HTR-8/SVneo (cell line): ENCODE data around the gene TUT1.
"Not testable (repeated sequence)": the region's sequence is repeated elsewhere in the genome, so short reads cannot be mapped to it uniquely, and the experiment has no call there.

Experiments
- DNase-seq: peaks from one replicate; pipeline ENCODE4 v3.0.0; 2011; ENCODE audit warnings: low spot score, mixed read lengths; ENCODE audit not compliant: insufficient read length
- FAIRE-seq: peaks from 2 replicates; lab custom pipeline; 2011; peaks lifted over from hg19 to GRCh38; lab: Jason Lieb, UNC

The TUT1 gene

GRCh38 chr11:62559626-62560025 is 31.7 kb downstream of the TUT1 start:
- DNase-seq, FAIRE-seq: not testable (repeated sequence)

- FAIRE-seq = no peak
- no peak for DNase-seq
Measured at GRCh38 chr11:62559204-62559603, 32.1 kb downstream of the TUT1 start.

- FAIRE-seq = no peak
- no peak for DNase-seq
Measured at GRCh38 chr11:62558669-62559068, 32.7 kb downstream of the TUT1 start.

- DNase-seq (no peak), FAIRE-seq (no peak)
Measured at GRCh38 chr11:62556875-62557631, 34.3 kb downstream of the TUT1 start.

GRCh38 chr11:62556108-62556874 is 35.0 kb downstream of the TUT1 start:
- peak; percentile 92 for DNase-seq

DNA sequence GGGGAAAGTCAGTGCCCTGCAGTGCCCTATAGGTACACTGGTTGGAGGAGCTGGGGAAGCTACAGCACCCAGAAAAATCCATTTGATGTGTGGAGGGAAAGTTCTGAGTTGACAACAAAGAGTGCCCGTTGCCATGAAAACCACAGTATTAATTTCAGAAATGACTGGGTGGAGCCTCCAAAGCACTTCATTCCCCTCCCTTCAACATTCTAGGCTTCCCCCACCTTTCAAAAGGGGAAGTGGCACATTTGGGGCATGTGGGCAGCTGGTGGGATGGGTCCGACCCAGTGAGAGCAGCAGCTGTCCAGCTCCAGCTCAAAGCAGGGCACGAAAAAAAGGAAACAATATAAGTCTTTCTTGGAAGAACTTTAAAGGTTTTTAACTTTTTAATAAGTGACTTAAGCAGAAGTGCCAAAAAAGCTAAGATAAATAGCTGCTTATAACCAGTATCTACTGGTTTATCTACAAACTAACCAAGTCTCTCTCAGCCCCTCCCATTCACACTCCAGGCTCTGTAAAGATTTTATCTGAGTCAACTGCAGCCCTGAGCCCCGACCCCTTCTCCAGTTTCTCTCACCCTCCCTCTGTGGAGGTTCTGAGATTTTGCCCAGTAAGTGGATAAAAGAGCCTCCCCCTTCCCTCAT is 35.7 kb downstream of the TUT1 start:
- no peak for FAIRE-seq
- DNase-seq = no peak

More at GRCh38 chr11:62556108-62556874, 35.0 kb downstream of the TUT1 start:
- FAIRE-seq = no peak

DNA sequence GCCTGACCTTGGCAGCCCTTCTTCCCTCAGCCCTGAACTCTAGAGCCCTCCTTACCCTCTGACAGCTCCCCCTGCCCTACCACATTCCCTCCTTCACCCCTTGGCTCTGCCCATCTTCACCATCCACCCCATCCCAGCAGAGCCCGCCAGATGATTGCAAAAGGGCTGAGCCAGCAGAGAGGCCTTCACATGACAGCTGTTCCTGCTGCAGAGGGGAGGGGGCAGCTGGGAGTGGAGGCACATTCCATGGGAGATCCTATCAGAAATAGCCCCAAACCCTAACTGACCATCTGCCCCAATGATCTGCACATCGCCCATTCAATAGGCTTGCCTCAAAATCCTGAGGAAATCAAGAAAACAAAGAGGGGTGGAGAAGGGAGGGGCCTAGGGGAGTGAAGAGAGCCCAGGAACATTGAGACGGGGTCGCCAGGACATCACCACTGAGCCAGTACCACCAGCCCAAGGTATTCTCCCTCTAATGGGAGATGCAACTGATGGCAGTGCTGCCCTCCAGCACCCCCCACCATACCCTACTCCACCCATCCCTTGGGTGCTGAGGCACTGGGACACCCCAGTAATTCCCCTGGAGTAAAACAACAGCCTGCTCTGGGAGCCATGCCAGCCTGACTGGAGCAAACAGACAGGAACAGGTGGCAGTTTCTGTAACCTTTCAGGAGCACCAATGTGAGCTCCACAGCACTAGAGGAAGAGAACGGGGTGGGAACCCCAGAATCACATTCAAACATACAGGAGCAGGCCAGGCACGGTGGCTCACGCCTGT is 36.7 kb downstream of the TUT1 start:
- FAIRE-seq = no peak
- no peak for DNase-seq

GRCh38 chr11:62553839-62554361 is 37.4 kb downstream of the TUT1 start:
- FAIRE-seq (no peak), DNase-seq (no peak)

DNA sequence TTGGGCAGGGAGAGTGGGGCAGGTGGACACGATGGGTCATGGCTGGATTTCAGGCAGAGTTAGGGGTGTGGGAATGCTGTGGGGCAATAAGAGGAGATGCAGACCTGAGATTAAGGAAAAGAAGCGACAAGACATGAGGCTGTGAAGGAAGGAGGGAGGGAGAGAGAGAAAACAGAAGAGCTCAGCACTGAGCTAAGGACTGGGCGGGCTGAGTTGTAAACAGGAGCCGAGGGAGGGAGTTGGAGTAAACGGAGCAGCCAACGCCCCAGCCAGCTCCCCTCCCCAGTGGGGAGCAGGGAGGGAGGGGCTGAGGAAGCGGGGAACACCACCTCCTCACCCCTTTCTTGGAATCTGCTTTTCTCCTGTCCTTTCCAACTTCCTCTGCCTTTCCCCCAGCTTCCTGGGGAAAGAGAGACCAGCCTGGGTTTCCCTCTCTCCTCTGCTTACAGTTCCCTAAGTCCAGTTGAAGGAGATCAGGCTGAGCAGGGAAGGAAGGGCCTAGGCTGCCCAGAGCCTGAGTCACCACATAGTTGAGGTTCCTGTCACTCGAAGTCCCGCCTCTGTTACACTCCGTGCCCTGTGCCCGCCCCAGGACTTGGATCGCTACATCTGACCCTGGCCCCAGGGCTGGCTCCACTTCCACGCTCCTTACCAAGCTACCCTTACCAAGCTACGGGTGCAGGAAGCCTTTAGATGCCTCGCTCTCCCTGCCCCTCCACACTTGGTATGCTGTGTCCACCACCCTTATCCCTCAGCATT is 38.1 kb downstream of the TUT1 start:
- FAIRE-seq (peak; percentile 9), DNase-seq (no peak)

- FAIRE-seq (no peak), DNase-seq (no peak)
Measured at GRCh38 chr11:62552485-62553079, 38.7 kb downstream of the TUT1 start.

GRCh38 chr11:62550478-62550877 is 40.8 kb downstream of the TUT1 start:
- not testable (repeated sequence) for DNase-seq, FAIRE-seq

DNA sequence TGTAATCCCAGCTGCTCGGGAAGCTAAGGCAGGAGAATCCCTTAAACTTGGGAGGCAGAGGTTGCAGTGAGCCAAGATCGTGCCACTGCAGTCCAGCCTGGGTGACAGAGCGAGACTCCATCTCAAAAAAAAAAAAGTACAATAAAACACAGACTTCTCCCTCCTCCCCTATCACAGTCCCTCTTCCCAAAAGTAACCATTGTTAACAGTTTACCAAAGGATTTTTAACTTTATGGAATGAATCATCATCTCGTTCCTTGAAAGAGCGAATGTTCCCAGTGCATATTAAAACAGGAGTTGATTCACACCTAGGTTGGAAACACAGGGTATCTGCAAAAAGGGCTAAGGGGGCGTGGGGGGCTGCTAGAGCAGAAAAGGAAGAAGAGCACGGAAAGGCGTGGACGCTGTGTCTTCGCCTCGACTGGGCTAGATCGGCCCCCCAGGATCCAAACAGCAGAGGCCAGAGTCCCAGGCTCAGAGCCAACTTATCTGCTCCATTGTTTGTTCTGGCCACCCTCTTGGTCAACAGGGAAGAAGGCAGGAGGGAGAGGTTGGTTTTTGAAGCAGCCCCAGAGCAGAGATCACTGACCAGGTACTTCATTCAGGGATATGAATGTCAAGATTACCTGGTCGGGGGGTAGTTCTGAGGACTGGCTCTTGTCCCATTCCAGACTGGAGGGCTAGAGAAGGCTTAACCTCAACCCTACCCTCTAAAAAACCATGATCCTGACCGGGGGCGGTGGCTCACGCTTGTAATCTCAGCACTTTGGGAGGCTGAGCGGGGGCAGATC is 42.6 kb downstream of the TUT1 start:
- FAIRE-seq = no peak

GRCh38 chr11:62547691-62548281 is 43.5 kb downstream of the TUT1 start:
- FAIRE-seq = no peak
- no peak for DNase-seq

More for the DNA sequence above, 42.6 kb downstream of the TUT1 start:
- no peak for DNase-seq

DNA sequence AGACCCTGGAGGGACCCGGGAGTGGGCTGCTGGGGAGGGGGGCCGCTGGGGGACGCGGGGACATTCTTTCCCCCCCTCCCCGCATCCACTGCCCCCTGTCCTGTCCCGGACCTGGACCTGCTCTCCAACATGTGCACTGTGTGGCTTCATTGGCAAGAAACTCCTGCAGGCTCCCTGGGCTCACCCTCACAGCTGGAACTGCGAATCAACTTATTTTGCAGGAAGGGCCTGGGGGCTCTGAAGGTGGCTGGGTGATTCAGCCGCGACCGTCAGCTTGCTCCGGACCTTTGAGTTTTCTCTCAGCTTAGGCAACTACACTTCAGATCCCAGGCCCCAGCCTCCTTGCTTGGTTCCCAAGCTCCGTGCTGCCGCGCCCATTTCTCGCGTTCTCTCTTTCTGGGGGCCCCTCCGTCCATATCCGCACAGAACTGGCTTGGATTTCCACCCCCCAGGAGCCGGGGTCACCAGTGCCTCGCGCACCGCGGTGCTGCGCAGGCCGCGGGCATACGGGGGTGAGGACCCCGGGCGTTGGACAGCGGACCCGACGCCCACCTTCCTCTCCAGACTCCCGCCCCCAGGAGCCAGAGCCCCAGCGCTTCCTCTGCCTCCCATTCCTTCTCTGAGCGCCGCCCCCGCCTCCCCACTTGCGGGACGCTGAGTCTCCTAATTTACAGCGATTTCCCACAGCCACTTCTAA is 44.2 kb downstream of the TUT1 start:
- FAIRE-seq (no peak), DNase-seq (no peak)

DNA sequence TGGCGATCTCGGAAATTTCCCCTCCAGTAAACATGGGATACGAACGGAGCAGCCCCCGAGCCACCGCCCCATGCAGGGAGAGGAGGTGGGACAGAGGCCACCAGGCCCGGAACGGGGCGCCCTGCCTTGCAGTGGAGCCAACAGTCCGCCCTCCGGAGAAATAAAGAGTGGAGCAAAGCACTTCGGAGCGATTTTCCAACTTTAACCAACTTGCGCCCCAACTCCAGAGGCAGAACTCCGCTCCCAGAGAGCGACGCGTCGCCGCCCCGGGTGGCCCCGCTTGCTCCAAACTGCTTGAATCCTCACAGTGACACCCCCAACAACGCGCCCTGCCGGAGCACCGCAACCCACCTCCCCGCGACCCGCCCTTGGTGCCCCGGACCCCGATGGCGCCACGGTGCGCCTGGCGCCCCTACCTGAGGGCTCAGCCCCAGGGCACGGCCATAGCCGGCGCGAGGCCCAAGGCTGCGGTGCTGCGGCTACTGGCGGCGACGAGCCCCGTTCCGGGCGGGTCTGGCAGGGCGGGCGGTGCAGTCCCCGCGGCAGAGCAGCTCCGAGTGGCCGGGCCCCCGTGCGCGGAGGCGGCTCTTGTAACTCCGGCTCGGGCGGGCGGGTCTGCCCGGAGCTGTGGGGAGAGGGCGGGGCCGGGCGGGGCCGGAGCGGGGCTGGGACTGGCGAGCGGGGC is 44.9 kb downstream of the TUT1 start, which contains the start of gene AHNAK:
Gene AHNAK, minus strand, starts transcription at position 563 of the 685 bp plus-strand sequence. CDS start 10,708 bp downstream, outside the sequence.
- DNase-seq (no peak), FAIRE-seq (no peak)

DNA sequence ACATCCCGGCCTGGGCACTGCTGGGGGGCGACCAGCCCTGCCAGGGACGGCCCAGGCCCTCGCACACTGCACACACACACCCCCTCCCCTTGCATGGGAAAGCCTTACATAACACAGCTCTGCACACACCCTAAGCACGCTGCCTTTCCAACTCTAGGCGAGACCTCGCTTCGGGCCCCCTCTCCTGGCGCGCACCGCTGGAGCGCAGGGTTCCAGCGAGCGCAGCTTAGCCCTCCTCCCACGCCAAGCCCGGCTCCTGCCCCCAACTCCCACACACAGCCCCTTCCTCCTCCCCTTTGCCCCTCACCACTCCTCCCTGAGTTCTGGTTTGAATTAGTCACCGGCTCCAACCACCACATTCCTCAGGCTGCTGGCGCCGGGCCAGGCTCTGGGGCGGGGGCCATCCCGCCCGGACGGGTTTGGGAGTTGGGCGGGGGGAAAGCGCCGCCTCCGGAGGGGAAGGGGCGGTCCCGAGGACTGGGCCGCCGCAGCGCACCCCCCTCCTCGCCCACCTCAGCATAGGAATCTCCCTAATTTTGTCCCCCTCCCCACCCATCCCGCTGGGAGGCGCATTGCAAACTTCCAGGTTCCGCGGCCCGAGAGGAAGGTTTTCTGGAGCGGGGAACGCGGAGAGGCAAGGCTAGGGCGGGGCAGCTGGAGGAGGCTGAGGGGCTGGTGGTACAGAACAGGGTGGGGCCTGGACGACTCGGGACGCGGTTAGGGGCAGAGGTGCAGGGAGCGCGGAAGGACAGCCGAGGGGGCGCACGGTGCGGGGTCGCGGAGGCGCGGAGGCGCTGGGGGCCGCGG is 45.7 kb downstream of the TUT1 start:
- FAIRE-seq (no peak), DNase-seq (peak; percentile 85)
